Neural crest cell (in vitro differentiated cells): ENCODE measurements around the gene SEMA3E. TPM values are rescaled to one million over a fixed set of nuclear protein-coding genes. Genes with fewer than 3 reads are reported as not detected.

Experiments used
- DNase-seq: peaks from one replicate; pipeline ENCODE4 v3.0.0; 2021; ENCODE audit warnings: low read depth, mixed read lengths, low spot score
- H3K27ac Mint-ChIP-seq: one replicate; pipeline ENCODE4 v1.8.0; 2021; ENCODE audit warnings: mild to moderate bottlenecking, mixed read lengths; ENCODE audit not compliant: unreplicated experiment
- H3K27me3 Mint-ChIP-seq: 2 replicates; pipeline ENCODE4 v1.8.0; 2021; ENCODE audit warnings: low read depth, mild to moderate bottlenecking, mixed read lengths
- H3K36me3 Mint-ChIP-seq: 2 replicates; pipeline ENCODE4 v1.8.0; 2021; ENCODE audit warnings: low read depth, mild to moderate bottlenecking, mixed read lengths
- H3K4me1 Mint-ChIP-seq: 2 replicates; pipeline ENCODE4 v1.8.0; 2021; ENCODE audit warnings: mixed read lengths
- H3K4me3 Mint-ChIP-seq: one replicate; pipeline ENCODE4 v1.8.0; 2021; ENCODE audit warnings: mild to moderate bottlenecking, mixed read lengths
- H3K9me3 Mint-ChIP-seq: 2 replicates; pipeline ENCODE4 v1.8.0; 2021; ENCODE audit warnings: mixed read lengths
- total RNA-seq: library from RNA; stranded (reverse); gene quantifications from 2 replicates; pipeline ENCODE4 v1.2.1, GENCODE V29; 2021
- TF ChIP-seq, protein P1 (sequence below): fragments of 200-600 bp; sonication (generic); conservative IDR thresholded peaks from 2 replicates; pipeline ENCODE4 v1.5.0; 2021; ENCODE audit warnings: antibody characterized with exemption, mild to moderate bottlenecking

Gene SEMA3E
- total RNA-seq, 1 donor from 2014 or later: 0.09 TPM

DNA sequence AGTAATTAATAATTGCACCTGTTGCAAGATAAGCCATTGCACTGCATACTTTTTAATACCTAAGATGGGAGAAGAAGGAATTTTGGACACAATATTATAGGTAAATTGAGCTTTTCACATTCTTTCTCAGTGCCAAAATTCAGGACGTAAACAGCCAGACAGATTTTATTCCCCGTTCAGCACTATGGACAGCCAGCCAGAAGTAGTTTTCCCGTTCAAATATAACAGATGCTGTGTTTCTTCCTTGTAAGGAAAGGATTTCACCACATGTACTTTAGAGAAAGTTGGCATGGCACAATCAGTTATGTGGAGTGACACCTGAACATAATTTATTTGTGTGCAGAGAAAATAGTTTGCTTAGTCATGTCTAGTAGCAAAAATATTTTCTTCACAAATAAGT lies 34.8 kb downstream of the SEMA3E start:
- Mint-ChIP-seq H3K36me3 (no peaks in the 10 kb centered on the region), H3K27me3 (no peaks in the 10 kb centered on the region), H3K4me1 (no peaks in the 10 kb centered on the region), H3K9me3 (no peaks in the 10 kb centered on the region), H3K4me3 (no peak overlapping the region), H3K27ac (no peak overlapping the region)
- TF ChIP-seq, protein P1, sequence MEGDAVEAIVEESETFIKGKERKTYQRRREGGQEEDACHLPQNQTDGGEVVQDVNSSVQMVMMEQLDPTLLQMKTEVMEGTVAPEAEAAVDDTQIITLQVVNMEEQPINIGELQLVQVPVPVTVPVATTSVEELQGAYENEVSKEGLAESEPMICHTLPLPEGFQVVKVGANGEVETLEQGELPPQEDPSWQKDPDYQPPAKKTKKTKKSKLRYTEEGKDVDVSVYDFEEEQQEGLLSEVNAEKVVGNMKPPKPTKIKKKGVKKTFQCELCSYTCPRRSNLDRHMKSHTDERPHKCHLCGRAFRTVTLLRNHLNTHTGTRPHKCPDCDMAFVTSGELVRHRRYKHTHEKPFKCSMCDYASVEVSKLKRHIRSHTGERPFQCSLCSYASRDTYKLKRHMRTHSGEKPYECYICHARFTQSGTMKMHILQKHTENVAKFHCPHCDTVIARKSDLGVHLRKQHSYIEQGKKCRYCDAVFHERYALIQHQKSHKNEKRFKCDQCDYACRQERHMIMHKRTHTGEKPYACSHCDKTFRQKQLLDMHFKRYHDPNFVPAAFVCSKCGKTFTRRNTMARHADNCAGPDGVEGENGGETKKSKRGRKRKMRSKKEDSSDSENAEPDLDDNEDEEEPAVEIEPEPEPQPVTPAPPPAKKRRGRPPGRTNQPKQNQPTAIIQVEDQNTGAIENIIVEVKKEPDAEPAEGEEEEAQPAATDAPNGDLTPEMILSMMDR: no peak
- no peak for DNase-seq

DNA sequence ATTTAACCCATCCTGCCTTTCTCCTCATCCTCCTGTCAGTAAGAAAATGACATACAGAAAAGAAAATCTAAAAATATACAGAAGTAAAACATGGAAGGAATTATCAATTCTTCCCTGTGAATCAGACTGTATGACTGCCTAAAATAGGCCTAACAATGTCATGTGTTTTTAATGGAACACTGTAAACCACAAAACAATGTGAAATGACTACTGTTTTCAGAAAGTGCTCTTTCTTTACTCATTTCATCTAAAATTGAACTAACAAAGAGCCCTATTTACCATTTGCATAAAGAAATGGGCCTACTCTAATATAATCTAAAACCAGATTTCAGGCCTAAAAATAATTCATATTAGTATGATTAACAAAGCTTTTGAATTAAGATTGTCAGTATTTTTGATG lies 35.7 kb downstream of the SEMA3E start:
- Mint-ChIP-seq H3K9me3 (no peaks in the 10 kb centered on the region), H3K4me1 (no peaks in the 10 kb centered on the region), H3K27ac (no peak overlapping the region), H3K27me3 (no peaks in the 10 kb centered on the region), H3K4me3 (no peak overlapping the region), H3K36me3 (no peaks in the 10 kb centered on the region)
- DNase-seq: no peak
- TF ChIP-seq, protein P1: no peak

DNA sequence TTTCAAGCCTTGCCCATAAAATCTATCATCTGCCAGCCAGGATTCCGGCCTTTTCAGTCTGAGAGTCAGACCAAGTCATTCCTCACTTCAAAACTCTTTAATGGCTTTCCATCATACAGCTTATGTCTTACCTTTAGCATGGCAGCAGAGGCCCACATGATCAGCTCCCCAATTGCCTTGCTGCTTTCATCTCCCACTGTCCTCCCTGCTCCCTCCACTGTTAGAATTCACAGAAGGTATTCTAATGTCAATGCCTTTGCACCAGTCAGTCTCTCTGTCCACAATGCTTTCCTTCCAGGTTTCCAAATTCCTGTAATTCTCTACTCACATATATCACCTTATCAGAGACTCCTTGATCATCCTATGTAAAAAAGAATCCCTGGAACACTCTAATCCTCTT lies 37.2 kb downstream of the SEMA3E start:
- no peaks in the 10 kb centered on the region for H3K36me3 Mint-ChIP-seq
- TF ChIP-seq, protein P1: no peak
- H3K27me3 Mint-ChIP-seq: no peaks in the 10 kb centered on the region
- H3K4me1 Mint-ChIP-seq: no peaks in the 10 kb centered on the region
- H3K9me3 Mint-ChIP-seq: no peaks in the 10 kb centered on the region
- H3K27ac Mint-ChIP-seq: no peak overlapping the region
- no peak for DNase-seq
- no peak overlapping the region for H3K4me3 Mint-ChIP-seq

DNA sequence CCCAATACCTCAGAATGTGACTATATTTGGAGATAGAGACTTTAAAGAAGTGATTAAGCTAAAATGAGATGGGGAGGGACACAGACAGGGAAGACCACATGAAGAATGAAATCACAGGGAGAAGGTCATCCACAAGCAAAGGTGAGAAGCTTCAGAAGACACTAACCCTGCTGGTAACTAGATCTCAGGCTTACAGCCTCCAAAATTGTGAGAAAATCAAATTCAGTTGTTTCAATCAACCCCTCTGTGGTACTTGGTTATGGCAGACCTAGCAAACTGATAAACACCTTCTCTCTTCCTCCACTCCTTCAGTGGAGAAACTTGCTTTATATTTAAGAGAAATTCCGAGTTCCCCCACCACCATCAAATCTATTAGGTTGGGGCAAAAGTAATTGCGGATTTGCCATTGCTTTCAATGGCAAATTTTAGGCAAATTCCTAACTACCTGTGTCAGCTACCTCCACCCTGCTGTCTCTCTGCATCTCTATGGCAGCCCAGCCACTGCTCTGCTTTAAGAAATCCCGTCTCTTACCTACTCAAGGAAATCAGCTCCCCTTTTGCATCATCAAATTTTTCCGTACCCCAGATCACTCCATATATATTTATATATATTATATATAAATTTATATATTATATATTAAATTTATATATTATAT lies 38.2 kb downstream of the SEMA3E start:
- H3K36me3 Mint-ChIP-seq: no peaks in the 10 kb centered on the region
- TF ChIP-seq, protein P1: no peak
- H3K4me3 Mint-ChIP-seq: no peak overlapping the region
- DNase-seq: no peak
- no peaks in the 10 kb centered on the region for H3K4me1 Mint-ChIP-seq
- H3K27me3 Mint-ChIP-seq: no peaks in the 10 kb centered on the region
- H3K27ac Mint-ChIP-seq: no peak overlapping the region
- no peaks in the 10 kb centered on the region for H3K9me3 Mint-ChIP-seq

DNA sequence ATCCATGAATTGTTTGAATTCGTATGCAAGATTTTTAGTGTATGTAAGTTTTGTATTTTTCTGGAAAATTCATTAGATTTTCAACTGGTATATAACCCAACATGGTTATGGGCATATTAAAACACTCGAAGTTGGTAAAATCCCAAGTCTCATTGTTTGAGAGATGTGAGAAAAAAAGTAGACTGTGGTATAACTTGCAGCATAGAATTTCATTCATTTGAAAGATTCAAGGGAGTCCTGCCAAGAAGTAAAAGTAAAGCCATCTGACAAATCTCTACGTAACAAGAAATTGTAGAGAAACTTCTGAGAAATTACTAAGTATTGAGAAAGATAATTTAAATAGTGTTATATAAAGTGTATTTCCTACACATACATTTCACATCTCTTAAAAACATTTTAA lies 40.2 kb downstream of the SEMA3E start:
- Mint-ChIP-seq H3K9me3 (peaks cover 2% of the 10 kb centered on the region), H3K4me3 (no peak overlapping the region), H3K27me3 (no peaks in the 10 kb centered on the region), H3K4me1 (no peaks in the 10 kb centered on the region), H3K36me3 (no peaks in the 10 kb centered on the region), H3K27ac (no peak overlapping the region)
- no peak for DNase-seq
- TF ChIP-seq, protein P1: no peak
